MCF 10A (cell line): ENCODE measurements around the gene TMEM229B. TPM values are rescaled to one million over a fixed set of nuclear protein-coding genes. Genes with fewer than 3 reads are reported as not detected.

Experiments used
- BruUV-seq: library from RNA; stranded (reverse); fragments of 400-500 nt; replicated peaks from 2 replicates; lab custom pipeline; 2021; lab: Mats Ljungman, UMichigan
- CTCF ChIA-PET: fragments of 300-600 bp; sonication (Branson Sonifier 250); formaldehyde crosslinking; extraction: SDS; loops from one replicate; lab custom pipeline; 2021; ENCODE audit warnings: antibody characterized with exemption, inconsistent platforms; lab: Yijun Ruan, JAX
- POLR2A ChIA-PET: fragments of 300-600, 350-650 bp; sonication (Branson Sonifier 250); formaldehyde crosslinking; extraction: SDS; loops from one replicate; lab custom pipeline; 2020; ENCODE audit warnings: antibody characterized with exemption, inconsistent platforms; lab: Yijun Ruan, JAX
- DNase-seq: peaks from one replicate; pipeline ENCODE4 v3.0.0-alpha.2; 2018; ENCODE audit not compliant: unreplicated experiment
- H3K27ac Mint-ChIP-seq: one replicate; pipeline ENCODE4 v1.8.0; 2022; ENCODE audit warnings: mild to moderate bottlenecking, low read depth, mixed read lengths; ENCODE audit not compliant: unreplicated experiment
- H3K27me3 Mint-ChIP-seq: one replicate; pipeline ENCODE4 v1.8.0; 2022; ENCODE audit warnings: mixed read lengths; ENCODE audit not compliant: insufficient read depth, unreplicated experiment
- H3K36me3 Mint-ChIP-seq: one replicate; pipeline ENCODE4 v1.8.0; 2022; ENCODE audit warnings: mild to moderate bottlenecking, moderate library complexity, mixed read lengths; ENCODE audit not compliant: insufficient read depth, unreplicated experiment
- H3K4me1 Mint-ChIP-seq: one replicate; pipeline ENCODE4 v1.8.0; 2022; ENCODE audit warnings: mixed read lengths; ENCODE audit not compliant: insufficient read depth, unreplicated experiment
- H3K4me3 Mint-ChIP-seq: one replicate; pipeline ENCODE4 v1.8.0; 2022; ENCODE audit warnings: mild to moderate bottlenecking, moderate library complexity, mixed read lengths; ENCODE audit not compliant: unreplicated experiment
- H3K9me3 Mint-ChIP-seq: one replicate; pipeline ENCODE4 v1.8.0; 2022; ENCODE audit warnings: mixed read lengths; ENCODE audit not compliant: unreplicated experiment
- CTCF ChIP-seq: fragments of 200-600 bp; IDR thresholded peaks from one replicate; pipeline ENCODE4 v1.8.0; 2022; ENCODE audit warnings: antibody characterized with exemption, mild to moderate bottlenecking; ENCODE audit not compliant: unreplicated experiment
- intact Hi-C: fragments of 100-400 bp; cut with micrococcal nuclease; formaldehyde crosslinking; loops from 2 replicates; pipeline ENCODE4 v1.14.1; 2022
- total RNA-seq: library from RNA; stranded (reverse); gene quantifications from 2 replicates; pipeline ENCODE4 v1.2.3, GENCODE V29; 2022

The TMEM229B gene
- total RNA-seq, 1 experiment from 2014 or later = 0.37 TPM

DNA sequence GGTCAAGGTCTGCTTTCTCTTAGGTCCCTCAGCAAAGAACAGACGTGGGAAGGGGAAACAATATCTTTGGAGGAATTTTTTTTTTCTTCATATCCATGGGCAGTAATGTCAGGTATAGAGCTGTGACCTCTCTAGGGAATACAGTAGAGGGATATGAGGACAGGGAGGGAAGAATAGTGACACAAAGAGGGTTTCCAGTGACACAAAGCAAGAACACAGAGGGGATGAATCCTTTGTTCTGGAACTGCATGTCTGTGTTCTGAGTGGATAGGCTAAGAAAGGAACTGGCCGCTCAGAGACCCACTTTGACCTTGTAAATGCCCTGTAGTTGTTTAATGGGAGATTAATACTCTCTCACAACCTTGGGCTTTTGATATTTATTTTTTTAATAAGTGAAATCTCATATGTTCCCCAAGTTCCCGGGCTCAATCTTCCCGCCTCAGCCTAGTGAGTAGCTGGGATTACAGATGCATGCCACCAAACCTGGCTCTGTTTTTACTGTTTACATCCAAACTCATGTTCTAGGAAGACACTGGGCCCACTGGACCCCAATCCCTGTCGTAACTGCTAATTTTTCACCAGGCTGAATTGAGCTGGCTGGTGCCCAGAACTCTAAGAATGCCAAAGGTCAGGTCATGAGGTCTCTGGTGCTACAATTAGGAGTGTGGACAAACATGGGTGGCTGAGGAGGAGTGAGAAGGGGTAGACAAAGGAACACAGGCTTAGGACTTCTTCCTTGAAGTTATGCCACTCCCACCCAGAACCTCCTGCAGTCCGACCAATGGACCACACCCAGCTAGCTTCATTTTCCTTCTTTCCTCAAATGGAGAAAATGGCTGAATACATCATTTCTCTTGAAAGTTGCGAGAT, 35.5 kb upstream of the TMEM229B start:
- no peaks in the 10 kb centered on the region for H3K4me1 Mint-ChIP-seq
- H3K27me3 Mint-ChIP-seq = peaks cover 66% of the 10 kb centered on the region
- CTCF ChIA-PET = interaction anchor here (4.9 to 9.0 kb wide), 4 partner anchors 9 to 98 kb away, joined by 63 to 167 read pairs (median 70); no protein-coding TSS in a partner anchor
- no peak overlapping the region for H3K27ac Mint-ChIP-seq
- no peak for TF ChIP-seq CTCF
- no peaks in the 10 kb centered on the region for H3K9me3 Mint-ChIP-seq
- intact Hi-C loops = no loop called here
- no TSS peak for BruUV-seq
- DNase-seq = no peak
- H3K4me3 Mint-ChIP-seq = no peak overlapping the region
- no peaks in the 10 kb centered on the region for H3K36me3 Mint-ChIP-seq
- POLR2A ChIA-PET = interaction anchor here (0.6 to 1.2 kb wide), 3 partner anchors 9 to 925 kb away, joined by 3 to 4 read pairs (median 3); partner anchors contain the start of gene PLEKHH1

DNA sequence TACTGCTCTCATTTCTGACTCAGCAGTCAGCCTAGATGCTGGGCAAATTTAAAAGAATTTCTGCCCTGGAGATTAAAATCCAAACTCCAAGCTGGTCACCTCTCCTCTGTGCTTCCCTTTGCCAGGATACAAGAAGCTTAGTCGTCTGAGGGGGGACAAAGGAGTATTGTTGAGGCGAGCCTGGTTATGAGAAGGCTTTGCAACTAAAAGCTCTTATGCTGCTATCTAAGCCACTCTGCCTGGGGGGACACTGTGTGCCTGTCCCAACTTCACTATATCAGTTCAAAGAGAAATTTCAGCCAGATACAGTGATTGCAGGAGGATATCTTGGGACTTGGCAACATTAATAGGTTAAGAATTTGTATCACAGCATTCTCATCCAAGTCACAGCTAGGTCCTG, 33.7 kb upstream of the TMEM229B start:
- intact Hi-C loops = no loop called here
- no peak overlapping the region for H3K27ac Mint-ChIP-seq
- POLR2A ChIA-PET = no interaction called here
- no TSS peak for BruUV-seq
- H3K36me3 Mint-ChIP-seq = no peaks in the 10 kb centered on the region
- H3K9me3 Mint-ChIP-seq = no peaks in the 10 kb centered on the region
- CTCF ChIA-PET = interaction anchor here (1.4 kb wide), 1 partner anchor 50 kb away, joined by 5 read pairs; no protein-coding TSS in a partner anchor
- no peak for DNase-seq
- no peaks in the 10 kb centered on the region for H3K4me1 Mint-ChIP-seq
- H3K27me3 Mint-ChIP-seq = peaks cover 74% of the 10 kb centered on the region
- no peak for TF ChIP-seq CTCF
- no peak overlapping the region for H3K4me3 Mint-ChIP-seq

- no peak overlapping the region for H3K4me3 Mint-ChIP-seq
- intact Hi-C loops = no loop called here
- TF ChIP-seq CTCF = no peak
- H3K27ac Mint-ChIP-seq = no peak overlapping the region
- no peaks in the 10 kb centered on the region for H3K4me1 Mint-ChIP-seq
- POLR2A ChIA-PET = interaction anchor here (0.7 kb wide), 1 partner anchor 93 kb away, joined by 3 read pairs; no protein-coding TSS in a partner anchor
- no peaks in the 10 kb centered on the region for H3K36me3 Mint-ChIP-seq
- H3K9me3 Mint-ChIP-seq = no peaks in the 10 kb centered on the region
- no TSS peak for BruUV-seq
- no peak for DNase-seq
- H3K27me3 Mint-ChIP-seq = peaks cover 60% of the 10 kb centered on the region
- CTCF ChIA-PET = interaction anchor here (0.6 to 1.6 kb wide), 5 partner anchors 19 to 184 kb away, joined by 3 to 6 read pairs (median 3); no protein-coding TSS in a partner anchor
These were observed 32.0 kb upstream of the TMEM229B start for GRCh38 chr14:67520482-67520881.

GRCh38 chr14:67519406-67519805, 30.9 kb upstream of the TMEM229B start:
- no peak overlapping the region for H3K27ac Mint-ChIP-seq
- DNase-seq = no peak
- no TSS peak for BruUV-seq
- H3K4me3 Mint-ChIP-seq = no peak overlapping the region
- no peaks in the 10 kb centered on the region for H3K9me3 Mint-ChIP-seq
- H3K4me1 Mint-ChIP-seq = no peaks in the 10 kb centered on the region
- POLR2A ChIA-PET = no interaction called here
- H3K36me3 Mint-ChIP-seq = peaks cover under 1% of the 10 kb centered on the region
- H3K27me3 Mint-ChIP-seq = peaks cover 59% of the 10 kb centered on the region
- CTCF ChIA-PET = interaction anchor here (0.5 to 1.6 kb wide), 3 partner anchors 49 to 53 kb away, joined by 3 to 7 read pairs (median 6); no protein-coding TSS in a partner anchor
- intact Hi-C loops = no loop called here
- TF ChIP-seq CTCF = no peak
